Measurements from ENCODE around the gene CCR3.

CCR3 gene

GRCh38 chr3:46278816-46279672 is 36.8 kb downstream of the CCR3 start:
- no peak overlapping the region for H3K9ac ChIP-seq
- H3K36me3 ChIP-seq (ENCODE audit: control insufficient read depth, insufficient read depth, low read length) = no peaks in the 10 kb centered on the region
- H3K4me1 ChIP-seq = no peaks in the 10 kb centered on the region
- TF ChIP-seq CTCF (IDR thresholded peaks at IDR 0.05) = no peak
- H3K27ac ChIP-seq = no peak overlapping the region
- no peaks in the 10 kb centered on the region for H3K79me2 ChIP-seq
- H3K27me3 ChIP-seq (ENCODE audit: control insufficient read depth, insufficient read depth, low read length) = no peaks in the 10 kb centered on the region
- no peak overlapping the region for H2AFZ ChIP-seq
- H3K4me2 ChIP-seq (ENCODE audit: low read length) = no peak overlapping the region
- no peak overlapping the region for H3K4me3 ChIP-seq (ENCODE audit: low read depth, low read length)
- H3K9me3 ChIP-seq (ENCODE audit: control insufficient read depth, low read length) = no peaks in the 10 kb centered on the region

GRCh38 chr3:46280105-46280797 is 38.0 kb downstream of the CCR3 start:
- H3K4me3 ChIP-seq (ENCODE audit: low read depth, low read length) = no peak overlapping the region
- H3K79me2 ChIP-seq = no peaks in the 10 kb centered on the region
- H2AFZ ChIP-seq = no peak overlapping the region
- H3K4me1 ChIP-seq = no peaks in the 10 kb centered on the region
- no peaks in the 10 kb centered on the region for H3K9me3 ChIP-seq (ENCODE audit: control insufficient read depth, low read length)
- H3K4me2 ChIP-seq (ENCODE audit: low read length) = no peak overlapping the region
- no peak overlapping the region for H3K9ac ChIP-seq
- no peaks in the 10 kb centered on the region for H3K27me3 ChIP-seq (ENCODE audit: control insufficient read depth, insufficient read depth, low read length)
- H3K27ac ChIP-seq = no peak overlapping the region
- H3K36me3 ChIP-seq (ENCODE audit: control insufficient read depth, insufficient read depth, low read length) = no peaks in the 10 kb centered on the region
- TF ChIP-seq CTCF (IDR thresholded peaks at IDR 0.05) = no peak

- Histone ChIP-seq H3K4me1 (no peaks in the 10 kb centered on the region), H3K9me3 (ENCODE audit: control insufficient read depth, low read length) (no peaks in the 10 kb centered on the region), H3K27ac (no peak overlapping the region), H3K79me2 (no peaks in the 10 kb centered on the region), H3K27me3 (ENCODE audit: control insufficient read depth, insufficient read depth, low read length) (no peaks in the 10 kb centered on the region), H3K9ac (no peak overlapping the region), H2AFZ (no peak overlapping the region), H3K4me3 (ENCODE audit: low read depth, low read length) (no peak overlapping the region), H3K36me3 (ENCODE audit: control insufficient read depth, insufficient read depth, low read length) (no peaks in the 10 kb centered on the region), H3K4me2 (ENCODE audit: low read length) (no peak overlapping the region)
- no peak for TF ChIP-seq CTCF (IDR thresholded peaks at IDR 0.05)
Measured at GRCh38 chr3:46281551-46281950, 39.3 kb downstream of the CCR3 start.

- no peak overlapping the region for H3K4me2 ChIP-seq (ENCODE audit: low read length)
- TF ChIP-seq CTCF (IDR thresholded peaks at IDR 0.05) = no peak
- H3K36me3 ChIP-seq (ENCODE audit: control insufficient read depth, insufficient read depth, low read length) = no peaks in the 10 kb centered on the region
- H2AFZ ChIP-seq = no peak overlapping the region
- H3K9ac ChIP-seq = no peak overlapping the region
- H3K79me2 ChIP-seq = no peaks in the 10 kb centered on the region
- H3K27ac ChIP-seq = no peak overlapping the region
- H3K4me1 ChIP-seq = no peaks in the 10 kb centered on the region
- H3K9me3 ChIP-seq (ENCODE audit: control insufficient read depth, low read length) = no peaks in the 10 kb centered on the region
- H3K4me3 ChIP-seq (ENCODE audit: low read depth, low read length) = no peak overlapping the region
- H3K27me3 ChIP-seq (ENCODE audit: control insufficient read depth, insufficient read depth, low read length) = no peaks in the 10 kb centered on the region
Measured at GRCh38 chr3:46282041-46282440, 39.8 kb downstream of the CCR3 start.
